ENCODE data around the gene ZDHHC11.
"Not testable (repeated sequence)": the region's sequence is repeated elsewhere in the genome, so short reads cannot be mapped to it uniquely, and the experiment has no call there.

The ZDHHC11 gene

DNA sequence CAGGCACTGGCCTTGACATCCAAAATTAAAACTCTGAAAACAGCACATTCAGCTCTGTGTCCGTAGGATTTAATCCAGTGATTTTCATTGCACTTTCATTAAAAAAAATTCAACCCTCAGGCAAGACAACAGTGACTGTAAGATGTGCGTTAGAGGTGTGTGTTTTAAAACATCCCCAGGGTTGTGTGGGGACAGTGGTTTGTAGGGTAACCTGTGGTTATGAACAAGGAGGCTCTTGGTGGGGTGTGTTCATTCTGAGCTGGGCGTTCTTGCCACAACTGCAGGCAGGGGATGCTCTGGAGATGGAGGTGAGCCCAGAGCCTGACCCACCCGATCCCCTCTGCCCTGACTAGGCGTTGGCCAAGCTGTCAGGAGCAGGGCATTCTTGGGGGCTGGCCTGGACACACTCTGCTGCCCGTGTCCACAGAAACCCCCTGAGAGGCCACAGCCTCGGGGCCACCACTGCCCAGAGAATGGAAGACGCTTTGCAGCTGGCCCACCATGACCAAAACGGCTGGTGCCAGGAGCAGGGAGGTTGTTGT, 103.4 kb downstream of the ZDHHC11 start:
- not testable (repeated sequence) for DNase-seq (ENCODE audit: low spot score)

DNA sequence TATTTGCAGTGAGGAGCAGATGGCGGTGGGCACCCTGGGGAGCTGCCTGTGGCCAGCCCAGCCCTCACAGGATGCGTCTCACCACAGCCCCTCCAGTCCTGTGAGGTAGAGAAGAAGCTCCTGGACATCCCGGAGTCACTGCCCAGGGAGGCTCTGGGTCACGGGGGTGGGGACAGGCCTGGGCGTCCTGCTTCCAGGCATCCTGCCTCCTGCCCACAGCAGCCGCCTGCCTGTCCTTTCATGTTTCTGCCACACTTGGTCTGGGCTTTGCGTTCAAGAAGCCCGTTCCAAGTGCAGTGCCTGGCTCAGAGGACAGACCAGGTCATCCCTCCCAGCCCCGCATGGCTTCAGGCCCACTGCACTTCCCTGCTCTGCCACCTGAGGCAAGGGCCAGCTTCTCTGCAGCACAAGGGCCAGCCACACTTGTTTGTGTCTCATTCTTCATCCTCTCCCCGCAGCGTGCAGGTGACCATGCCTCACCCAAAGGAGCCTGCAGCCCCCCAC, 104.5 kb downstream of the ZDHHC11 start:
- no peak for DNase-seq (ENCODE audit: low spot score)

Data from hematopoietic multipotent progenitor cell treated with erythropoietin and hydrocortisone succinate and interleukin-3 and kit ligand, for 17 days (in vitro differentiated cells).